ENCODE measurements around the gene EGLN3.
"Not testable (repeated sequence)": the region's sequence is repeated elsewhere in the genome, so short reads cannot be mapped to it uniquely, and the experiment has no call there.

The EGLN3 gene

GRCh38 chr14:33985242-33985641, 34.4 kb upstream of the EGLN3 start:
- Histone ChIP-seq H3K27ac (ENCODE audit: poor library complexity, severe bottlenecking) (no peak overlapping the region), H3K9me3 (ENCODE audit: severe bottlenecking) (no peaks in the 10 kb centered on the region), H3K4me3 (ENCODE audit: severe bottlenecking) (no peak overlapping the region), H3K4me1 (ENCODE audit: insufficient read depth, poor library complexity, severe bottlenecking) (peaks cover 10% of the 10 kb centered on the region), H3K27me3 (ENCODE audit: insufficient read depth, poor library complexity, severe bottlenecking) (no peaks in the 10 kb centered on the region), H3K36me3 (ENCODE audit: low read depth) (no peaks in the 10 kb centered on the region)
- no peak for TF ChIP-seq CTCF (IDR thresholded peaks at IDR 0.05; ENCODE audit: poor library complexity, severe bottlenecking)
- ATAC-seq (ENCODE audit: low read depth): no peak
- no peak for DNase-seq (ENCODE audit: low spot score)

- no peak overlapping the region for H3K4me3 ChIP-seq (ENCODE audit: severe bottlenecking)
- no peaks in the 10 kb centered on the region for H3K36me3 ChIP-seq (ENCODE audit: low read depth)
- H3K9me3 ChIP-seq (ENCODE audit: severe bottlenecking): no peaks in the 10 kb centered on the region
- no peak for ATAC-seq (ENCODE audit: low read depth)
- H3K27ac ChIP-seq (ENCODE audit: poor library complexity, severe bottlenecking): no peak overlapping the region
- H3K27me3 ChIP-seq (ENCODE audit: insufficient read depth, poor library complexity, severe bottlenecking): no peaks in the 10 kb centered on the region
- no peak for TF ChIP-seq CTCF (IDR thresholded peaks at IDR 0.05; ENCODE audit: poor library complexity, severe bottlenecking)
- no peaks in the 10 kb centered on the region for H3K4me1 ChIP-seq (ENCODE audit: insufficient read depth, poor library complexity, severe bottlenecking)
- DNase-seq (ENCODE audit: low spot score): no peak
Observed at GRCh38 chr14:33979613-33980276, 28.9 kb upstream of the EGLN3 start.

- Histone ChIP-seq H3K27ac (ENCODE audit: poor library complexity, severe bottlenecking) (no peak overlapping the region), H3K36me3 (ENCODE audit: low read depth) (no peaks in the 10 kb centered on the region), H3K9me3 (ENCODE audit: severe bottlenecking) (no peaks in the 10 kb centered on the region), H3K4me3 (ENCODE audit: severe bottlenecking) (no peak overlapping the region), H3K27me3 (ENCODE audit: insufficient read depth, poor library complexity, severe bottlenecking) (no peaks in the 10 kb centered on the region), H3K4me1 (ENCODE audit: insufficient read depth, poor library complexity, severe bottlenecking) (no peaks in the 10 kb centered on the region)
- DNase-seq (ENCODE audit: low spot score) (no peak), ATAC-seq (ENCODE audit: low read depth) (no peak)
- TF ChIP-seq CTCF (IDR thresholded peaks at IDR 0.05; ENCODE audit: poor library complexity, severe bottlenecking): no peak
Observed at GRCh38 chr14:33978892-33979612, 28.2 kb upstream of the EGLN3 start.

GRCh38 chr14:33972583-33973081, 21.8 kb upstream of the EGLN3 start:
- Histone ChIP-seq H3K9me3 (ENCODE audit: severe bottlenecking) (peaks cover 3% of the 10 kb centered on the region), H3K4me3 (ENCODE audit: severe bottlenecking) (no peak overlapping the region), H3K36me3 (ENCODE audit: low read depth) (no peaks in the 10 kb centered on the region), H3K27me3 (ENCODE audit: insufficient read depth, poor library complexity, severe bottlenecking) (no peaks in the 10 kb centered on the region), H3K4me1 (ENCODE audit: insufficient read depth, poor library complexity, severe bottlenecking) (no peaks in the 10 kb centered on the region), H3K27ac (ENCODE audit: poor library complexity, severe bottlenecking) (no peak overlapping the region)
- TF ChIP-seq CTCF (IDR thresholded peaks at IDR 0.05; ENCODE audit: poor library complexity, severe bottlenecking): no peak
- no peak for DNase-seq (ENCODE audit: low spot score)
- no peak for ATAC-seq (ENCODE audit: low read depth)

DNA sequence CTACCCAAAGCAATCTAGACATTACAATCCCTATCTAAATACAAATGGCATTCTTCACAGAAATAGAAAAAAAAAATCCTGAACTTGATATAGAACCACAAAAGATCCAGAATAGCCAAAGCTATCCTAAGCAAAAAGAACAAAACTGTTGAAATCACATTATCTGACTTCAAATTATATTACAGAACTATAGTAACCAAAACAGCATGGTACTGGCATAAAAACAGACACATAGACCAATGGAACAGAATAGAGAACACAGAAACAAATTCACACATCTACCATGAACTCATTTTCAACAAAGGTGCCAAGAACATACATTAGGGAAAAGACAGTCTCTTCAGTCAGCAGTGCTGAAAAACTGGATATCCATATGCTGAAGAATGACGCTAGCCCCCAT, 19.0 kb upstream of the EGLN3 start:
- not testable (repeated sequence) for H3K9me3 ChIP-seq (ENCODE audit: severe bottlenecking); H3K27me3 ChIP-seq (ENCODE audit: insufficient read depth, poor library complexity, severe bottlenecking); H3K4me1 ChIP-seq (ENCODE audit: insufficient read depth, poor library complexity, severe bottlenecking); H3K4me3 ChIP-seq (ENCODE audit: severe bottlenecking); ATAC-seq (ENCODE audit: low read depth); H3K36me3 ChIP-seq (ENCODE audit: low read depth); H3K27ac ChIP-seq (ENCODE audit: poor library complexity, severe bottlenecking); DNase-seq (ENCODE audit: low spot score)

All from RWPE2 (cell line).